AG09319 (cell line): ENCODE results near the gene CLIP2.

ENCODE experiments used
- DNase-seq: peaks from one replicate; pipeline ENCODE4 v3.0.0-alpha.2; 2010; ENCODE audit warnings: low read depth; ENCODE audit errors: extremely low read depth
- TF ChIP-seq, protein P1 (sequence below): IDR thresholded peaks from 2 replicates; pipeline ENCODE4 v1.5.1; 2011; ENCODE audit warnings: low read depth, mild to moderate bottlenecking, inconsistent platforms, low read length, moderate library complexity

The CLIP2 gene

DNA sequence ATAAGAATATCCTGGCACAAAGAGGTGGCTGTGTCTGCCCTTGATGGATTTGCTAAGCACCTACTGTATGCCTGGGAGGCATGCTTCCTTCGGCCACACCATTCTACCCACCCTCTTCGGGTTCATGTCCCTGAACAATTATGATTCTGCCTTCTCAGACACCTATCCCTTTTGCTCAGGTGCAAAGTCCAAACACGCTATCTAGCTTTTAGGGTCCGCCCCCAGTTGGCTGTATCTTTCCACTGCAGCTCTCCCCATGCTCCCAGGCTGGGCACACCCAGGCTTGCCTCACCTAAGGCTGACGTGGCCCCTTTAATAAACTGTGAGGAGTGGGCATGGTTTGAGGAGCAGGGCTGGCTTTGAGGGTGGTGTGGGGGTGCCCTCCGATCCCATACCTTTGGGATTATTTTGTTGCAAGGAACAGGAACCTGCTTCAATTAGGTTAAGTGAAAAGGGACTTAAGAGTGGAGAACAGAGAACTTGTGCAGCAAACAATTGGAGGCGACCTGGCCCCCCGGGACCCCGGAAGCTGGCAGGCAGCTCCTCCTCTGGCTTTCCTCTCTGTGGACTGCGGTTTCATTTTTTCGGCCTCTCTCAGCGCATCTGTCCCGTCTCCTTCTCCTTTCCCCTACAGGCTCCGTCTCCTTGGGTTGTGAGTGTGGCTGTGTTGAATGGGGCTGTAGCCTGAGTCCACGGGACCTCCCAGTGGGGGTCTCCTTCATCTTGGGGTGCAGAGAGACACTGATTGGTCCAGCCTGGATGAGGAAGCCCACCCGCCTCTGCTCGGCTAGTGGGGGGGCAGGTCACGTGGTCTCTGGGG lies 3.8 kb downstream of the CLIP2 start:
- no peak for DNase-seq
- TF ChIP-seq, protein P1, sequence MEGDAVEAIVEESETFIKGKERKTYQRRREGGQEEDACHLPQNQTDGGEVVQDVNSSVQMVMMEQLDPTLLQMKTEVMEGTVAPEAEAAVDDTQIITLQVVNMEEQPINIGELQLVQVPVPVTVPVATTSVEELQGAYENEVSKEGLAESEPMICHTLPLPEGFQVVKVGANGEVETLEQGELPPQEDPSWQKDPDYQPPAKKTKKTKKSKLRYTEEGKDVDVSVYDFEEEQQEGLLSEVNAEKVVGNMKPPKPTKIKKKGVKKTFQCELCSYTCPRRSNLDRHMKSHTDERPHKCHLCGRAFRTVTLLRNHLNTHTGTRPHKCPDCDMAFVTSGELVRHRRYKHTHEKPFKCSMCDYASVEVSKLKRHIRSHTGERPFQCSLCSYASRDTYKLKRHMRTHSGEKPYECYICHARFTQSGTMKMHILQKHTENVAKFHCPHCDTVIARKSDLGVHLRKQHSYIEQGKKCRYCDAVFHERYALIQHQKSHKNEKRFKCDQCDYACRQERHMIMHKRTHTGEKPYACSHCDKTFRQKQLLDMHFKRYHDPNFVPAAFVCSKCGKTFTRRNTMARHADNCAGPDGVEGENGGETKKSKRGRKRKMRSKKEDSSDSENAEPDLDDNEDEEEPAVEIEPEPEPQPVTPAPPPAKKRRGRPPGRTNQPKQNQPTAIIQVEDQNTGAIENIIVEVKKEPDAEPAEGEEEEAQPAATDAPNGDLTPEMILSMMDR, result no peak

DNA sequence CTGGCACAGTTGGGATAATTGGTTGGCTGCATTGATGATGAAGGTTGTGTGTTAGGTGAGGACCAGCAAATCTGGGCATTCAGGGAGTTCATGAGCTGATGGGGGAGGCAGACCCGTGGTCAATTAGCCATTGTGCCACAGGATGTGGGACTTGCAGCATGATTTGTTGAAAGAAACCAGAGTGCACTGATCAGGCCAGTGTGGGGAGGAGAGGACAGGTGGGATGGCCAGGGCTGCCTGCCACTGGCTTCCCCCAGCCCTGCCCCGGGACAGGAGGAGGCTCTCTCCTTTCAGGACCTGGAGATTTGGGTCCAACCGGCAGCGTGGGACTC lies 4.3 kb downstream of the CLIP2 start:
- no peak for DNase-seq
- TF ChIP-seq, protein P1, result no peak

DNA sequence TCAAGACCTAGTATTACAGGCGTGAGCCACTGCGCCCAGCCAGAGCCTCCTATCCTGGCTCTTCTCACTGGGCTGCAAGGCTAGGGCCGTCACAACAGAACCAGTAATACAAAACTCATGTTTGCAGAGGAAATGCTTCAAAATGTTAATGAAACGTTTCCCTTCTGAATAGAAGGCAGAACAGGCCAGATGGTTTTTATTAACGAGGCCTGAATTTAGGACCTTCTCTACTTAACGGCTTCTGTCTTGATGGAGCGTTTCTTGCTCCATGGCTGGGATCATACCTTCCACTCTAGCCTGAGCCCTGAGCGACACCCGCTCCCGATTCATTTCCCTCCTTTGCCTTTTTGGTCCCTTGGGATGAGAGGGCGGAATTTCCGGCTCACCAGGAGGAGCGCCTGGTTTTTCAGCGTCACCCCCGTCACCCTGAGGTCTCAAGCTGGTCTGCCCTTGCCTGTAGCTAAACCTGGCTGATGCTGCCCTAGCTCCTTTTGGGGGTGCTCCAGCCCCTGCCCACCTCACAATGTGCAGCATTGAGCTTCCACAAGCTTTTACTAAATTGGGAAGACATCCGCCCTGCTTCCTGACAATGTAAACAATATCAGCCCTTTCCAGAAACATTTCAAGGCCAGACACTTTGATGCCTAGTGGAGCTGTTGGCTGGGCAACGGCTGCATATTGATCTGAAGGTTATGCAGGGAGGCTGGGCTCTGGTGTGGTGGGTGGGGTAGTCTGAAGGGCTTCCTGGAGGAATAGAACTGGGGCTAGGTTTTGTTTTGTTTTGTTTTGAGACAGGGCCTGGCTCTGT lies 5.2 kb downstream of the CLIP2 start:
- peak; percentile 73 for DNase-seq
- TF ChIP-seq, protein P1, result no peak

DNA sequence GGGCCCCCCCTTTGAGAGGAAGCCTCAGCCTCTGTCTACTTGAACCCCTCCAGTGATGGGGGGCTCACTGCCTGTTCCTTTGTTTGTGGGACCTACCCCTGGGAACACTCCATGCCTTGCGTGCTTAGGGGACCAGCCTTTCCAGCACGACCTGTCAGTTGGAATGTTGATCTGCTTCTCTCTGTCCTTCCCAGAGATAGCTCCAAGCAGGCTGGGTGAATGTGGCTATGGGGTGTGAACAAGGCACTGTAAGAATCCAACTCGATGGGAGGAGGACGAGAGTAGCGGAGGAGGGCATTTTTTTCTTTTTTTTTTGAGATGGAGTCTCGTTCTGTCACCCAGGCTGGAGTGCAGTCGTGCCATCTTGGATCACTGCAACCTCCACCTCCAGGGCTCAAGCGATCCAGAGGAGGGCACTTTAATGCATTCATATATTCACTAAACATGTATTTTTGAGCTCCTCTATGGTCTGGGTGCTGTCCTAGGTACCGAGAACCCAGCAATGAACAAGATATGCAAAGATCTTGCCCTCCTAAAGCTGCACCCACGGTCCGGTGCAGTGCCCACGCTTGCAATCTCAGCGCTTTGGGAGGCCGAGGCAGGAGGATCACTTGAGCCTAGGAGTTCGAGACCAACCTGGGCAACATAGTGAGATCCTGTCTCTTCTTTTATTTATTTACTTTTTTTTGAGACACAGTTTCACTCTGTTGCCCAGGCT lies 8.5 kb downstream of the CLIP2 start:
- TF ChIP-seq, protein P1, result no peak
- DNase-seq, result no peak

DNA sequence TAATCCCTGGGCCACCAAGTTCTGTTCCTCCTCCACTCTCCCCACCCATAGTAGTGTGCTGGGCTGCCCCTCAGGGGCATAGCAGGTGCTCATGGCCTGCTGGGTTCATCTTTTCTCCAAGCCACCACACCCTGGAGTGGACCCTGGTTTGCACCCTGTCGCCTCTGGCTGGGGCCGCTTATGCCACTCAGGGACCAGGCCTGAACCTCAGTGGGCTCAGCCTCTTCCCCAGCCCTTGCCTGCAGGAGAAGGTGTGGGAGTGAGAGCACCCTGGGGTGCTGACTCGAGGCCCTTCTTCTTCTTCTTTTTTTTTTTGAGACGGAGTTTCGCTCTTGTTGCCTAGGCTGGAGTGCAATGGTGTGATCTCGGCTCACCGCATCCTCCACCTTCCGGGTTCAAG lies 10.2 kb downstream of the CLIP2 start:
- DNase-seq, result no peak
- TF ChIP-seq, protein P1, result no peak

DNA sequence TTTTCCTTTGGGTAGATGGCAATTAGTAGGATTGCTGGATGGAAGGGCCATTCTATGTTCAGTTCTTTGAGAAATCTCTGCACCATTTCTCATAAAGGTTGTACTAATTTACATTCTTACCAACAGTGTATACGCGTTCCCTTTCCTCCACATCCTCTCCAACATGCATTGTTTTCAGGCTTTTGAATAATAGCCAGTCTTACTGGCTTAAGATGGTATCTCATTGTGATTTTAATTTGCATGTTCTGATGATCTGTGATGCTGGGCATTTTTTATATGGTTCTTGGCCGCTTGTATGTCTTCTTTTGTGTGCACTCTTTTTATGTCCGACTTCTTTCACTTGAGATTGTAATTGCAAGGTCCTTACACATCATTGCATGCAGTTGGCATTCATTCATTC lies 11.7 kb downstream of the CLIP2 start:
- TF ChIP-seq, protein P1, result no peak
- no peak for DNase-seq

DNA sequence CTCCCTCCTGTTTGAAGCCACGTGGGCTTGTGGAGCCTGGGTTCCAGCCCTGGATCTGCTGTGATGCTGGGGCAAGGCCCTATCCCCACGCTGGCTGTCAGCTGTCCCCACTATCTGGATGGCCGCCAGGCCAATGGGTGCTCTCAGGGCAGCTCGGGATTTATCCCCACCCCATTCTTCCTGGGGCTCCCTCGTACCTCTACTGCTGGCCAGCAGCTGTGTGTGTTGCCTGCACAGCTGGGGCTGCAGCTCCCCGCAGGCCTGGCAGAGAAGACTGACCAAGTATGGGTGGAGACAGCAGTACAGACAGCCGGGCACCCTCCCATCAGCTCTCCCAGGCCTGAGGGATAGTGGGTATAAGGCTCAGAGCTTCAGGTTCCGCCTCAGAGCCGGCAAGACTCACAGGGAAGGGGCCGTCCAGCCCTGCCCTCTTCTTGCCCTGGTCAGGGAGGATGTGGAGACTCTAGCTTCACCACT lies 13.6 kb downstream of the CLIP2 start:
- no peak for DNase-seq
- TF ChIP-seq, protein P1, result no peak
